Measurements from ENCODE around the gene ZNF385A.

The ZNF385A gene

DNA sequence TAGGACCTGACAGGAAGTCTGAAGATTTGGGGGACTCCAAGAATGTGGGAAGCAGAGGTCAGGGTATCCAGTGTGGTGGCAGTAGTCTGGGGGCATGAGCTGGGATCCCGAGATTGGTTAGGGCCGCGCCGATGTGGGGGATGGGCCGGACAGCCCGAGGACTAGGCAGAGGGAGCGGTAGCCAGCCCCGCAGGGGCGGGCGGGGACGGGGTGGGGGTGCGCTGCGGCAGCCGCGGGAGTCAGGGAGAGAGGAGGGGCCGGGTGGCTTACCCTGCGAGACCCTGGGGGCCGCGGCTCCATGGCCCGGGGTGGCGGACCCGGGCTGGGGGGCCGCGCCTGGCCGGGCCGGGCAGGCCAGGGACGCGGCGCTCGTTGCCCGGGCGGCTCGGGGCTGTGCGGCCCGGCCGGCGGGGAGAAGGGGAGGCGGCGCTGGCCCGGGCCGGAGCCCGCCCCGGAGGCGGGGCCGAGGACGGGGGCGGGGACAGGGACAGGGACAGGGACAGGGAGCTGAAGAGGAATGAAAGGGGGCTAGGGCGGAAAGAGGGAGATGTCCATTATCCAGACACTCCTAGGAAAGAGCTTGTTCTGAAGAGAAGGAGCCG, 5.6 kb downstream of the ZNF385A start:
- TF ChIP-seq, protein P1, sequence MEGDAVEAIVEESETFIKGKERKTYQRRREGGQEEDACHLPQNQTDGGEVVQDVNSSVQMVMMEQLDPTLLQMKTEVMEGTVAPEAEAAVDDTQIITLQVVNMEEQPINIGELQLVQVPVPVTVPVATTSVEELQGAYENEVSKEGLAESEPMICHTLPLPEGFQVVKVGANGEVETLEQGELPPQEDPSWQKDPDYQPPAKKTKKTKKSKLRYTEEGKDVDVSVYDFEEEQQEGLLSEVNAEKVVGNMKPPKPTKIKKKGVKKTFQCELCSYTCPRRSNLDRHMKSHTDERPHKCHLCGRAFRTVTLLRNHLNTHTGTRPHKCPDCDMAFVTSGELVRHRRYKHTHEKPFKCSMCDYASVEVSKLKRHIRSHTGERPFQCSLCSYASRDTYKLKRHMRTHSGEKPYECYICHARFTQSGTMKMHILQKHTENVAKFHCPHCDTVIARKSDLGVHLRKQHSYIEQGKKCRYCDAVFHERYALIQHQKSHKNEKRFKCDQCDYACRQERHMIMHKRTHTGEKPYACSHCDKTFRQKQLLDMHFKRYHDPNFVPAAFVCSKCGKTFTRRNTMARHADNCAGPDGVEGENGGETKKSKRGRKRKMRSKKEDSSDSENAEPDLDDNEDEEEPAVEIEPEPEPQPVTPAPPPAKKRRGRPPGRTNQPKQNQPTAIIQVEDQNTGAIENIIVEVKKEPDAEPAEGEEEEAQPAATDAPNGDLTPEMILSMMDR (IDR thresholded peaks at IDR 0.05), result no peak
- Histone ChIP-seq H3K36me3 (peaks cover 0 to 12% (median 3%) of the 10 kb centered on the region in 3 donors), H3K4me3 (peak overlapping the region; percentile 45 to 53), H3K4me1 (peaks cover 0 to 24% (median 13%) of the 10 kb centered on the region in 4 donors), H3K27me3 (no peaks in the 10 kb centered on the region), H3K27ac (peak overlapping the region; percentile 54 to 73), H3K9me3 (no peaks in the 10 kb centered on the region)
- intact Hi-C loops (cut with DNase I; ENCODE audit: low total_unique reads), result no loop called here
- DNase-seq, result no peak

DNA sequence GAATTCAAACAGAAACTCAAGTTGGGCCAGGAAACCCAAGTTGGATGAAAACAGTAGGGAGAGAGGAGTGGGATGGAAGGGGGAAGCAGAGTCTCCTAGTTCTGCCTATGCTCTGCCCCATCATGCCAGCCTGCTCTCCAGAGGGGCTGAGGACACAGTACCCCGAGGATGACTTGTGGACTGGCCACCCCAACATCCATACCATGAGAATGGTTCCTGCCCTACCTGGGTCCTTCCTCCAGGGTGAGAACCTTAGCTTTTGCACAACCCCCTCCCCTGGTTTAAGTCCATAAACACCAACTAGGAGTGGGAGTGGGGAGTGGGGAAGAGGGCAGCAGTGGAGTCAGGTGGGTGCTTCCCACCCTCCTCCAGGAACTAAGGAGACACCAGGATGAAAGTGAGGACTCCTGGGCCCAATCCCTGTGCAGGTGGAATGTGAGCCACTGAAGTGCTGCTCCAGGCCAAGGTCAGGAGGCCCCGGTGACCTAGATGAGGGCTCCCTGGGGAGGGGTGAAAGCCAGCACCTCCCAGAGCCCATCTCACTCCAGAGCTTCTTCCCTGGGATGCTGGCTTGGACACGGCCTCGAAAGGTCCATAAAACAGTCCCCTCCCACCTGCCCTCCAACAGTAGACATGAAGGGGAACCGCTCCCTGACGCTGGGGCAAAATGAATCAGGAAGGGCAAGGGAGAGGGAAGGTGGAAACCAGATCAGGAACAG, 6.6 kb downstream of the ZNF385A start:
- peaks cover 0 to 18% (median 12%) of the 10 kb centered on the region in 3 donors for H3K36me3 ChIP-seq
- no peak overlapping the region for H3K27ac ChIP-seq
- intact Hi-C loops (cut with DNase I; ENCODE audit: low total_unique reads), result no loop called here
- TF ChIP-seq, protein P1 (IDR thresholded peaks at IDR 0.05), result no peak
- DNase-seq, result no peak
- H3K27me3 ChIP-seq, result no peaks in the 10 kb centered on the region
- no peaks in the 10 kb centered on the region for H3K9me3 ChIP-seq
- no peak overlapping the region for H3K4me3 ChIP-seq
- peaks cover 0 to 24% (median 13%) of the 10 kb centered on the region in 4 donors for H3K4me1 ChIP-seq

DNA sequence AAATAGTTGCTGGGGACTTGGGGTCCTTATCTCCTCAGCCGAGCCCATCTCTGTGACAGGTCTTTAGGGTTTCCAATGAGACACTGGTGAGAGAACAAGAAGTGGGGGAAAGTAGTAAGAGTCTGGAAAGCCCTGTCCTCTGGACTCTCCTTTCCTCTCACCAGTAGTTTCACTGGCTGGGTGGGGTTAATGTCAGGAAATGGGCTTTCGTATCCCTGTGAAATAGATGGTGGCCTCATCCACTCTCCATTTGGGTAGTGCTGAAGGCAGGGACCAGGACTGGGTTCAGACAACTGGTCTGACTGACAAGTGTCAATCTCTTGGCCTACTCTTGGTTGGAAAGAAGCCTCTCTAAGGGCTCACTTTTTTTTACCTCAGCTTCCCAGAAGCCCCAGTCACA, 7.5 kb downstream of the ZNF385A start:
- Histone ChIP-seq H3K4me1 (peaks cover 0 to 26% (median 15%) of the 10 kb centered on the region in 4 donors), H3K4me3 (no peak overlapping the region), H3K27ac (peak overlapping the region in 1 of 2 donors; percentile 0), H3K27me3 (no peaks in the 10 kb centered on the region), H3K9me3 (no peaks in the 10 kb centered on the region), H3K36me3 (peaks cover 0 to 18% (median 12%) of the 10 kb centered on the region in 3 donors)
- TF ChIP-seq, protein P1 (IDR thresholded peaks at IDR 0.05), result no peak
- intact Hi-C loops (cut with DNase I; ENCODE audit: low total_unique reads), result no loop called here
- DNase-seq, result no peak

DNA sequence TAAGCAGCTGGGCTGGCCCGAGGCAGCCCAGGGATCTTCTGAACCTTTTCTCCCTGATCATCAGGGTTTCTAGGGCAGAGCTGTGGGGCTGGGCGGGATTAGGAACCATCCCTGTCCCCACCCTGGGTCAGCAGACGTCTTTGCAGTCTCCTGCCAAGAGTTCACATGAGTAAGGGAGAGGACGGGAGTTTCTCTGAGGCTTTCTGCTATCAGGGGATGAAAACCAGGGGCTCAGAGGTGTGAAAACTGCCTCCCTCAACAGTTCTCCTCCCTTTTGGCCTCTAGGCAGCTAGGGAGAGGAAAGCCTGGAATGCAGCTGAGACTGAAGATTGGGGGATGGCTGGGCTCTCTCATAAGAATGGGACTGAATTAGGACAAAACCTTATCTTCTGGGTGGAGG, 7.9 kb downstream of the ZNF385A start:
- intact Hi-C loops (cut with DNase I; ENCODE audit: low total_unique reads), result no loop called here
- H3K9me3 ChIP-seq, result no peaks in the 10 kb centered on the region
- no peak overlapping the region for H3K4me3 ChIP-seq

DNA sequence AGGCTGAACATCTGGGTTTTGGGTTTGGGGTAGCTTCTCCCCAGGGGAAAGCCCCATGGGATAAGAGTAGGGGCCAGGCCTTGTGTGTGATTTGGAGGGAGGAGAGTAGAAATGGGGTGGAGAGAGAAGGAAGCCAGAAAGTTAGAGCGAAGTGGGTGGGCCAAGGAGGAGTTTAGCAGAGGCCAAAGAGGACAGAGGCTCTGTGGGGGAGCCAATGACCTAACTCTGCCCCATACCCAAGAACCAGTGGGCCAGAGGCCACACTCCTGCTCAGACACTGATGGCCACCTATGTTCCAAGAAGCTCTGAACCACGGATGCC, 9.3 kb downstream of the ZNF385A start:
- Histone ChIP-seq H3K4me1 (peaks cover under 1 to 44% (median 27%) of the 10 kb centered on the region in 4 donors), H3K27me3 (no peaks in the 10 kb centered on the region), H3K27ac (no peak overlapping the region), H3K4me3 (no peak overlapping the region), H3K36me3 (peaks cover 0 to 18% (median 12%) of the 10 kb centered on the region in 3 donors), H3K9me3 (no peaks in the 10 kb centered on the region)
- intact Hi-C loops (cut with DNase I; ENCODE audit: low total_unique reads), result no loop called here
- no peak for DNase-seq
- TF ChIP-seq, protein P1 (IDR thresholded peaks at IDR 0.05), result no peak

More for the DNA sequence above, 7.9 kb downstream of the ZNF385A start:
- peak in 1 of 2 donors; percentile 78 for DNase-seq
- peak overlapping the region; percentile 0 to 25 for H3K27ac ChIP-seq
- TF ChIP-seq, protein P1 (IDR thresholded peaks at IDR 0.05), result no peak
- peaks cover 0 to 31% (median 19%) of the 10 kb centered on the region in 4 donors for H3K4me1 ChIP-seq
- no peaks in the 10 kb centered on the region for H3K27me3 ChIP-seq
- peaks cover 0 to 18% (median 12%) of the 10 kb centered on the region in 3 donors for H3K36me3 ChIP-seq
